ENCODE data around the gene ACAP3.
A peak's percentile ranks its signal among the peaks of the same experiment; 100 is the strongest.

DNA sequence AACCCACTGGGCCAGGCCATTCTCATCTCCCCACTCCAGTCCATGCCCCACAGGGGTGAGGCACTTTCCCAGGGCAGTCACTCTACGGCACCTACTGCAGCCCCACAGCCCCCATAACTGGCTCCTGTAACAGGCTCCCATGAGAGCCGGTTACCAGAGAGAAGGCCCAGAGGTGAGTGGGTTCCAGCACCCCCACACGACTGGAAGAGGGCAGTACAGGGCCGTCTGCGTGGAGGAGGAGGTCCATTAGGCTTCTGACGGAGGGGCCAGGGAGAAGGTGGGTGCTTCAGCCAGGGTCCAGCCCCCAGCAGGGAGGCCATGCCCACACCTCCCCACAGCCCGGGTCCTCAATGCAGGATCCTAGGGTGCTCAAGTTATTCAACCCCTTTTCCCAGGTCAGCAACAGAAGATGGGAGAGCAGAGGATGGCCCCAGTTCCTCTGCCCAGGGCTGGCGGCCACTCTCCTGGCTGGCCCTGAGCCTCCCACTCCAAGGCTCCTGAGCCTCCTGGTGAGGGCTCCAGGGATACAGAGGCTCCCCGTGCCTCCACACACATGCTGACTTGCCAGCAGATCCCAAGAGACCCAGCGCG, 1.6 kb downstream of the ACAP3 start:
- TF ChIP-seq, protein P1, sequence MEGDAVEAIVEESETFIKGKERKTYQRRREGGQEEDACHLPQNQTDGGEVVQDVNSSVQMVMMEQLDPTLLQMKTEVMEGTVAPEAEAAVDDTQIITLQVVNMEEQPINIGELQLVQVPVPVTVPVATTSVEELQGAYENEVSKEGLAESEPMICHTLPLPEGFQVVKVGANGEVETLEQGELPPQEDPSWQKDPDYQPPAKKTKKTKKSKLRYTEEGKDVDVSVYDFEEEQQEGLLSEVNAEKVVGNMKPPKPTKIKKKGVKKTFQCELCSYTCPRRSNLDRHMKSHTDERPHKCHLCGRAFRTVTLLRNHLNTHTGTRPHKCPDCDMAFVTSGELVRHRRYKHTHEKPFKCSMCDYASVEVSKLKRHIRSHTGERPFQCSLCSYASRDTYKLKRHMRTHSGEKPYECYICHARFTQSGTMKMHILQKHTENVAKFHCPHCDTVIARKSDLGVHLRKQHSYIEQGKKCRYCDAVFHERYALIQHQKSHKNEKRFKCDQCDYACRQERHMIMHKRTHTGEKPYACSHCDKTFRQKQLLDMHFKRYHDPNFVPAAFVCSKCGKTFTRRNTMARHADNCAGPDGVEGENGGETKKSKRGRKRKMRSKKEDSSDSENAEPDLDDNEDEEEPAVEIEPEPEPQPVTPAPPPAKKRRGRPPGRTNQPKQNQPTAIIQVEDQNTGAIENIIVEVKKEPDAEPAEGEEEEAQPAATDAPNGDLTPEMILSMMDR (conservative IDR thresholded peaks at IDR 0.05; ENCODE audit: low read depth in 2 of 2) = peak; percentile 28 to 49
- TF ChIP-seq, protein P2, sequence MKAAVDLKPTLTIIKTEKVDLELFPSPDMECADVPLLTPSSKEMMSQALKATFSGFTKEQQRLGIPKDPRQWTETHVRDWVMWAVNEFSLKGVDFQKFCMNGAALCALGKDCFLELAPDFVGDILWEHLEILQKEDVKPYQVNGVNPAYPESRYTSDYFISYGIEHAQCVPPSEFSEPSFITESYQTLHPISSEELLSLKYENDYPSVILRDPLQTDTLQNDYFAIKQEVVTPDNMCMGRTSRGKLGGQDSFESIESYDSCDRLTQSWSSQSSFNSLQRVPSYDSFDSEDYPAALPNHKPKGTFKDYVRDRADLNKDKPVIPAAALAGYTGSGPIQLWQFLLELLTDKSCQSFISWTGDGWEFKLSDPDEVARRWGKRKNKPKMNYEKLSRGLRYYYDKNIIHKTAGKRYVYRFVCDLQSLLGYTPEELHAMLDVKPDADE (IDR thresholded peaks at IDR 0.05) = no peak
- TF ChIP-seq POLR2AphosphoS5 (IDR thresholded peaks at IDR 0.05; ENCODE audit: low read depth) = no peak
- no peak for TF ChIP-seq EZH2 (IDR thresholded peaks at IDR 0.05; ENCODE audit: low read depth, unreplicated experiment)
- no peak for TF ChIP-seq EZH2phosphoT487 (IDR thresholded peaks at IDR 0.05; ENCODE audit: unreplicated experiment)

Data from GM23338 (cell line).